ENCODE data around the gene CD247.
"Not testable (repeated sequence)": the region's sequence is repeated elsewhere in the genome, so short reads cannot be mapped to it uniquely, and the experiment has no call there.

CD247 gene

DNA sequence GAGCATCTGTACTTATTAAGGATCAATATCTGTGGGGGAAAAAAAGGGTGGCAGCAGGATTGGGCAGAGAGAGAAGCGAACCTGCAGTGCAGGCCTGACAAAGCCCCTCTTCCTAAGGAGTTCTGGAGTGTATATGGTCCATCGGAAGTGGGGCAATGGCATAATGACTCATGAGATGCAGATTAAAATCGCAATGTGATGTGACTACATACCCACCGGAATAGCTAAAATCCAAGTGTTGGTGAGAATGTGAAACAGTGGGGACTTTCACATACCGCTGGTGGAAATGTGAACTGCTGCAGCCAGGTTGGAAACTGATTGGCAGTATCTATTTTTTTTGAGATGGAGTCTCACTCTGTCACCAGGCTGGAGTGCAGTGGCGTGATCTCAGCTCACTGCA, 43.4 kb upstream of the CD247 start:
- H3K4me3 ChIP-seq (ENCODE audit: low read depth, low read length), result no peak overlapping the region
- TF ChIP-seq, protein P1, sequence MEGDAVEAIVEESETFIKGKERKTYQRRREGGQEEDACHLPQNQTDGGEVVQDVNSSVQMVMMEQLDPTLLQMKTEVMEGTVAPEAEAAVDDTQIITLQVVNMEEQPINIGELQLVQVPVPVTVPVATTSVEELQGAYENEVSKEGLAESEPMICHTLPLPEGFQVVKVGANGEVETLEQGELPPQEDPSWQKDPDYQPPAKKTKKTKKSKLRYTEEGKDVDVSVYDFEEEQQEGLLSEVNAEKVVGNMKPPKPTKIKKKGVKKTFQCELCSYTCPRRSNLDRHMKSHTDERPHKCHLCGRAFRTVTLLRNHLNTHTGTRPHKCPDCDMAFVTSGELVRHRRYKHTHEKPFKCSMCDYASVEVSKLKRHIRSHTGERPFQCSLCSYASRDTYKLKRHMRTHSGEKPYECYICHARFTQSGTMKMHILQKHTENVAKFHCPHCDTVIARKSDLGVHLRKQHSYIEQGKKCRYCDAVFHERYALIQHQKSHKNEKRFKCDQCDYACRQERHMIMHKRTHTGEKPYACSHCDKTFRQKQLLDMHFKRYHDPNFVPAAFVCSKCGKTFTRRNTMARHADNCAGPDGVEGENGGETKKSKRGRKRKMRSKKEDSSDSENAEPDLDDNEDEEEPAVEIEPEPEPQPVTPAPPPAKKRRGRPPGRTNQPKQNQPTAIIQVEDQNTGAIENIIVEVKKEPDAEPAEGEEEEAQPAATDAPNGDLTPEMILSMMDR (IDR thresholded peaks at IDR 0.05; ENCODE audit: low read depth, low read length, missing control alignments), result no peak
- no peak for DNase-seq (ENCODE audit: low read depth)

DNA sequence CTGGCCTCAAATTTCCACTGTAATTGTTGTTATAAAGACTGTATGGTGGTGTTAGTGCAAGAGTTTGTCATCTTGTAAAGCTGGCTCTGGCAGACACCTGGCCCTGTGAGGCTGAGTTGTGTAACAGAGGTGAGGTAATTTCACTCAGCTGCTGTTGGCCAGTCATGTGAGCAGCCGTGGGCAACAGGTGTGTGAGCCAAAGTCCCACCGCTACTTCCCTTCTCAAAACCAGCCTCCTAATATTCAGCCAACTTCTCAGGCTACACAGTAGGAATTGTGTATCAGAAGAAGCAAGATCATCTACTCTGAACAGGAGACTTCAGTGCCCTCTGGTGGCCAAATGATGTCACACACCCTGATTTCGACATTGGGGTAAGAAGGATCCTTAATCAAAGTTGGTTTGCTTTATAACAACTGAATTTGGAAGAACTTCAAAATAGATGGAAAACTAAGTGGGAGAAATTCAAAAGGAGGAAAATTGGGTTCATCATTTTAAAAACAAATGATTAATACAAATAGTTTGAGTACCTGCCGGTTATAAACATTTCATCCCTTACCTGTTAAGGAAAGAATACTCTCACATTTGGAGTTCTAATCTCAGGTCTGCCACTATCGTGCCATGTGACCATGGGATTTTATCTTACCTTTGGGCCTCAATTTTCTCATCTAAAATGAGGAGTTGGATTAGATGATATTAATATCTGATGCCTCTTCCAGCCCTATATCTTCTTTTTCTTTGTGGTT, 37.8 kb upstream of the CD247 start:
- TF ChIP-seq, protein P1 (IDR thresholded peaks at IDR 0.05; ENCODE audit: low read depth, low read length, missing control alignments), result peak; percentile 91
- H3K4me3 ChIP-seq (ENCODE audit: low read depth, low read length), result no peak overlapping the region
- peak; percentile 55 for DNase-seq (ENCODE audit: low read depth)

DNA sequence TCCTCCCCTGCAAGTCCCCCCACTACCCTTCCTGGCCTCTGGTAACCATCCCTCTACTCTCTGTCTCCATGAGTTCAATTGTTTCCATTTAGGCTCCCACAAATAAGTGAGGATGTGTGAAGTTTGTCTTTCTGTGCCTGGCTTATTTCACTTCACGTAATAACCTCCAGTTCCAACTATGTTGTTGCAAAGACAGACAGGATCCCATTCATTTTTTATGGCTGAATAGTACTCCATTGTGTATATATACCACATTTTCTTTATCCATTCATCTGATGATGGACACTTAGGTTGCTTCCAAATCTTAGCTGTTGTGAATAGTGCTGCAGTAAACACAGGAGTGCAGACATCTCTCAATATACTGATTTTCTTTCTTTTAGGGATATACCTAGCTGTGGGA, 36.7 kb upstream of the CD247 start:
- DNase-seq (ENCODE audit: low read depth); H3K4me3 ChIP-seq (ENCODE audit: low read depth, low read length): not testable (repeated sequence)

DNA sequence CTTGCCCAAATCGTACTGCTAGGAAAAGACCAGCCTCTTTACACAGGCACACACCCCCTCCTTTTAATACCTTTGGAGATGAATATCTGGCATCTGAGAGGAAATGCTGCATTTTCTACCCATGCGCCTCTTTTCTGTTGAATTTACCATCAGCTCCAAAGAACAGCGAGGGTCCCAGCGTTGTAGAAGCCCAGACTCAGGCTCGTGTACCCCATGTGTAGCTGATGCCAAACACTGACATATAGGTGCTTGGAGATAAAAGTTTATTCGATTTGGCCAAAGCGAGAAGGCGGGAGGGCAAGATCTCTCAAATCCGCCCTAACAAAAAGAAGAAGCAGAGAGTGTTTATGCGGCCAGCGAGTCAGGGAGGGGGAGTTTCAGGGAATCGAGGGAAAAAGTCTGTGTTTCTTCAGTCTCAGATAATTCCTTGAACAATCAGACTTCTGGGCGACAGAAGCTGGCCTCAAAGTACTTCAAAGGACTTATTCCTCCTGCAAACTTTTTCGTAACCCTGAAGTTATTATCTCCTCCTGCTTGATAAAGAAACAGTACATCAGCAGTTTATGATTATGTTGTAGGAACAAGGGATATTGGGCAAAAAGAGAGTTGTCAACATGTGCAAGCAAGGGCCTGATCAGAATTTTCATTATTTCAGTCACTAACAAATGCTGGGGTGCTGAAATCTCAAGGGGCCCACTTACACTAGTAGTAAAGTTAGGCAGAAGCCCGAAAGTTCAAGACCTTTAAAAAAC, 35.9 kb upstream of the CD247 start:
- TF ChIP-seq, protein P1 (IDR thresholded peaks at IDR 0.05; ENCODE audit: low read depth, low read length, missing control alignments), result no peak
- peak overlapping the region; percentile 90 for H3K4me3 ChIP-seq (ENCODE audit: low read depth, low read length)
- DNase-seq (ENCODE audit: low read depth), result no peak

DNA sequence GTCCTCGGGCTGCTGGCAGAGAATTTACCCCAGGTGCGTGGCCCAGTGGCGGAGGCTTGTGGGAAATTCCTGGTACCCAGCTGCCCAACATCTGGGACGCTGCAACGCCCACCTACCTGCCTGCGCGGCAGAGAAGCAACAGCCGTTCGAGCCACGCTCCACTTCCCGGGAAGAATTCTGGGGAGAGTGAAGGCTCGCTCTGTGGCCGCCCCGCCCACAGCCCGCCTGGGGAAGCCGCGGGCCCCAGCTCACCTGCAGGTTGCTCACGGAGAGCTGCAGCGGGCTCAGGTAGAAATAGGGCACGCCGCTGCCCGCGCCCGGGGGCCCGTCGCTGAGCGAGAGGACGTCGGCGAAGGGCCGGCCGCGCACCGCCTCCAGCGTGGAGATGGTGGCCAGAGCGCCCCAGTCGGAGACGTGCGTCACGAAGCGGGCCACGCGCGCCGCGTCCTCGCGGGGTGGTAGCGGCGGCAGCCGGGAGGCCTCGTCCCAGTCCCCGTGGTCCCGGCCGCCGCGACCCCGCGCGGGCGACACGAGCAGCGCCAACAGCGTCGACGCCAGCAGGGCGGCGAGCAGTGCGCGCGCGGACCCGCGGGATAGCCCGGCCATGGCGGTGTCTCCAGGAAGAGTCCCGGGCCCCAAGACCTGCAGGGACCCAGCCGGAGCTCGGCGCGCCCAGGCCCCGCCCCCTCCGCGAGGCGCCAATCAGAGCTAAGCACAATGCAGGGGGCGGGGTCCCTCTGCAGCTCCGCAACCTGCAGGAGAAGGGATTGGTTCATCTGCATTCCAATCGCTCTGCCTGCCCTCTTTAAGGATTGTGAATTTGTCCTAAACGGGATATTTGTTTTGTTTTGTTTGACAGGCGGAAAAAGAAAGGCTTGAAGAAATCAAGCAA, 35.1 kb upstream of the CD247 start, which contains the start of gene CREG1:
Gene CREG1, minus strand, starts transcription at position 627 of the 892 bp plus-strand sequence.
- H3K4me3 ChIP-seq (ENCODE audit: low read depth, low read length), result peak within 1 kb of the TSS; percentile 90
- peak; percentile 56 for DNase-seq (ENCODE audit: low read depth)
- TF ChIP-seq, protein P1 (IDR thresholded peaks at IDR 0.05; ENCODE audit: low read depth, low read length, missing control alignments), result no peak

DNA sequence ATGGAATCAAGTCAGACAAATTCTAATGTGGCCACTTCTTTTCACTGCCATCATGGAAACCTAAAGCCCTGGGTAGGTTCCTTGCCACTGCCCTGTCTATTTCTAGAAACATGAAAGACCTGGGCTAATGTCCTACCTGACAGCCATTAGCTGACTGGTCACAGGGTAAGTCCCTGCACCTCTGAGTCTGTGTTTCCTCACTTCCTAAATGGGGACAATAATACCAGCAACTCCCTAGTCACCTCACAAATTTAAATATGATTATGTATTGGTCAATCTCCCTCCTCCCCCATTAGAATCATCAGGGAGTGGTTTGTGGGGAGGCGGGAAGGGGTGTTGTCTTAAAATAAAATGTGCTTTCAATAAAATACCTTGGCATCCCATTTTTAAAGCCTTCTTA, 33.0 kb upstream of the CD247 start:
- H3K4me3 ChIP-seq (ENCODE audit: low read depth, low read length), result no peak overlapping the region
- TF ChIP-seq, protein P1 (IDR thresholded peaks at IDR 0.05; ENCODE audit: low read depth, low read length, missing control alignments), result no peak
- DNase-seq (ENCODE audit: low read depth), result no peak
